GM12878 (cell line): ENCODE data around the gene PCIF1. TPM values are rescaled to one million over a fixed set of nuclear protein-coding genes. Genes with fewer than 3 reads are reported as not detected.

ENCODE experiments used
- ATAC-seq: fragments of 200-7000 bp; cut with Tn5 transposase; 3 replicates; pipeline ENCODE4 v1.9.1; 2020; ENCODE audit warnings: mild to moderate bottlenecking, moderate library complexity
- BruUV-seq: library from RNA; stranded (reverse); fragments of 400-500 nt; replicated peaks from 2 replicates; lab custom pipeline; 2021; lab: Mats Ljungman, UMichigan
- CTCF ChIA-PET: fragments of 300-600 bp; sonication (Branson Sonifier 250); formaldehyde crosslinking; extraction: SDS; loops from one replicate; lab custom pipeline; 2021; ENCODE audit warnings: inconsistent platforms; lab: Yijun Ruan, JAX
- POLR2A ChIA-PET: fragments of 350-600 bp; formaldehyde crosslinking; extraction: SDS; loops from one replicate; lab custom pipeline; 2021; ENCODE audit warnings: inconsistent platforms; lab: Charles Lee
- RAD21 ChIA-PET: fragments of 300-600 bp; sonication (Branson Sonifier 250); formaldehyde crosslinking; loops from one replicate; lab custom pipeline; 2023; ENCODE audit warnings: antibody characterized with exemption; ENCODE audit not compliant: unreplicated experiment; lab: Charles Lee
- SMC1A ChIA-PET: fragments of 300-600 bp; sonication (Branson Sonifier 250); formaldehyde crosslinking; loops from one replicate; lab custom pipeline; 2023; ENCODE audit not compliant: unreplicated experiment, uncharacterized antibody; lab: Charles Lee
- DNase-seq: peaks from one replicate; pipeline ENCODE4 v3.0.0-alpha.2; 2011; ENCODE audit warnings: low read depth, low spot score
- FAIRE-seq: peaks from 3 replicates; lab custom pipeline; 2011; peaks lifted over from hg19 to GRCh38; lab: Jason Lieb, UNC
- H2AFZ ChIP-seq: 2 replicates; pipeline ENCODE4 v1.6.0; 2011; ENCODE audit warnings: low read depth, low read length, control low read depth; ENCODE audit not compliant: control insufficient read depth
- H3K27ac ChIP-seq: 2 replicates; pipeline ENCODE4 v1.5.1; 2011; ENCODE audit warnings: control low read depth; ENCODE audit not compliant: control insufficient read depth, insufficient read depth
- H3K27me3 ChIP-seq, 2 experiments: replicated peaks in 1 of 2; 2 replicates each; pipeline versions ENCODE4 v1.6.0 to v1.6.1; 2011; ENCODE audit warnings: low read length in 1 of 2; ENCODE audit not compliant: control insufficient read depth in 2 of 2, insufficient read depth in 2 of 2
- H3K36me3 ChIP-seq, 2 experiments: 2 replicates each; pipeline ENCODE4 v1.5.1; 2011; ENCODE audit warnings: low read length in 1 of 2; ENCODE audit not compliant: control insufficient read depth in 2 of 2, insufficient read depth in 2 of 2
- H3K4me1 ChIP-seq: 2 replicates; pipeline ENCODE4 v1.6.1; 2011; ENCODE audit warnings: mild to moderate bottlenecking, low read length, moderate library complexity, mixed read lengths; ENCODE audit not compliant: control insufficient read depth, insufficient read depth
- H3K4me2 ChIP-seq: 2 replicates; pipeline ENCODE4 v1.6.0; 2011; ENCODE audit warnings: control low read depth; ENCODE audit not compliant: control insufficient read depth, insufficient read depth
- H3K4me3 ChIP-seq: fragments of 200-600 bp; sonication (generic); 2 replicates; pipeline ENCODE4 v1.5.1; 2016
- H3K79me2 ChIP-seq: 2 replicates; pipeline ENCODE4 v1.6.0; 2011; ENCODE audit warnings: low read length; ENCODE audit not compliant: control insufficient read depth, insufficient read depth
- H3K9ac ChIP-seq: 2 replicates; pipeline ENCODE4 v1.8.0; 2011; ENCODE audit warnings: low read length, control low read depth, mixed read lengths; ENCODE audit not compliant: control insufficient read depth, insufficient read depth
- H3K9me3 ChIP-seq: replicated peaks from 3 replicates; pipeline ENCODE4 v1.5.1; 2011; ENCODE audit warnings: mild to moderate bottlenecking, low read length; ENCODE audit not compliant: control insufficient read depth, insufficient read depth
- H4K20me1 ChIP-seq: 2 replicates; pipeline ENCODE4 v1.6.0; 2011; ENCODE audit not compliant: control insufficient read depth, insufficient read depth
- MLLT1 ChIP-seq: fragments of 450-650 bp; IDR thresholded peaks from 2 replicates; pipeline ENCODE4 v1.6.1; 2016; ENCODE audit warnings: mild to moderate bottlenecking
- POLR2AphosphoS5 ChIP-seq: IDR thresholded peaks from 2 replicates; pipeline ENCODE4 v1.6.1; 2011; ENCODE audit warnings: mild to moderate bottlenecking, low read length, inconsistent platforms
- WGBS: methylation state at CpG from one replicate; pipeline ENCODE4 v1.1.6; 2016; ENCODE audit warnings: low lambda C conversion rate; ENCODE audit not compliant: insufficient replicate concordance, insufficient coverage; ENCODE audit errors: missing lambda C conversion rate; 5-methylcytosine and 5-hydroxymethylcytosine counted together
- in situ Hi-C: fragments of 300-500 bp; cut with MboI; formaldehyde crosslinking; loops from 9 replicates; pipeline ENCODE4 v1.14.3; 2018; ENCODE audit warnings: mixed read lengths
- intact Hi-C: fragments of 100-400 bp; cut with micrococcal nuclease; formaldehyde crosslinking; loops from one replicate; pipeline ENCODE4 v1.14.2; 2022; ENCODE audit not compliant: unreplicated experiment
- polyA plus RNA-seq, 11 experiments: library from polyadenylated mRNA; depleted of rRNA in 4 of 11; unstranded in 6 of 11; stranded (reverse) in 5 of 11; fragments of >200 nt; fragmentation: Nextera tagmentation in 4 of 11; fragmentation: Illumina TruSeq in 1 of 11; extraction: Ambion mirVana in 4 of 11; extraction: Trizol in 1 of 11; gene quantifications; 1 replicate in 1 of 11; 2 replicates in 10 of 11; pipeline versions ENCODE4 v1.2.1 to v1.2.3, GENCODE V29; 2011 to 2016; ENCODE audit warnings: inconsistent platforms in 2 of 11, missing spikeins in 2 of 11, low read depth in 1 of 11
- total RNA-seq, 4 experiments: library from RNA; depleted of rRNA in 3 of 4; stranded (reverse); fragments of >200 nt in 3 of 4; fragmentation: Illumina TruSeq in 1 of 4; extraction: Trizol in 1 of 4; gene quantifications; 2 replicates each; pipeline versions ENCODE4 v1.2.1 to v1.2.3, GENCODE V29; 2013 to 2021

The PCIF1 gene
- total and polyA plus RNA-seq, 10 of the 15 experiments (the other 5 are each of a cell fraction or from before 2014, with no cell fraction given) = 8.4 to 32.9 (median 17.6) TPM

- TSS peak; percentile 85 for BruUV-seq
- no peak for TF ChIP-seq POLR2AphosphoS5
- peak; percentile 90 for TF ChIP-seq MLLT1
- ChIA-PET SMC1A (interaction anchor here (0.6 to 3.5 kb wide), 6 partner anchors 18 to 536 kb away, joined by 3 to 12 read pairs (median 3); partner anchors contain the start of genes CTSA and NEURL2), POLR2A (interaction anchor here (0.6 to 3.9 kb wide), 9 partner anchors 8 to 61 kb away, joined by 3 to 32 read pairs (median 3); partner anchors contain the start of genes CTSA, NEURL2 and PCIF1), RAD21 (interaction anchor here (1.1 to 2.0 kb wide), 2 partner anchors 19 to 24 kb away, joined by 4 to 13 read pairs; partner anchors contain the start of genes CTSA and NEURL2), CTCF (interaction anchor here (0.9 to 3.1 kb wide), 6 partner anchors 19 to 111 kb away, joined by 3 to 19 read pairs (median 4); partner anchors contain the start of genes CTSA and NEURL2)
- peak overlapping the region; percentile 69 for H3K4me2 ChIP-seq
- no peak overlapping the region for H3K4me3 ChIP-seq
- no peak overlapping the region for H3K27ac ChIP-seq
- no peaks in the 10 kb centered on the region for H3K79me2 ChIP-seq
- in situ Hi-C loops = no loop called here
- intact Hi-C loops = loop anchor here (1.0 kb wide), 1 partner anchor 19 kb away; the partner anchor contains the start of genes CTSA and NEURL2
- H4K20me1 ChIP-seq = no peaks in the 10 kb centered on the region
- no peaks in the 10 kb centered on the region for H3K27me3 ChIP-seq
- ATAC-seq (no peak), DNase-seq (no peak), FAIRE-seq (no peak)
- H3K9ac ChIP-seq = no peak overlapping the region
- H3K9me3 ChIP-seq = no peaks in the 10 kb centered on the region
- whole genome bisulfite sequencing = 93% methylated on average over 22 of the region's 22 CpGs
- peaks cover 15% of the 10 kb centered on the region for H3K4me1 ChIP-seq
- peak overlapping the region; percentile 79 for H2AFZ ChIP-seq
- H3K36me3 ChIP-seq = no peaks in the 10 kb centered on the region
Observed at GRCh38 chr20:45909817-45910669, 24.4 kb upstream of the PCIF1 start.
